HG03571 (cell line): ENCODE data around the gene LGALS8.
"Not testable (repeated sequence)": the region's sequence is repeated elsewhere in the genome, so short reads cannot be mapped to it uniquely, and the experiment has no call there.

Source experiments
- ATAC-seq: cut with Tn5 transposase; IDR thresholded peaks from one replicate; pipeline ENCODE4 v1.9.1; 2021; ENCODE audit not compliant: unreplicated experiment

LGALS8 gene

GRCh38 chr1:236580404-236580803 is 56.6 kb downstream of the LGALS8 start:
- ATAC-seq, result not testable (repeated sequence)

- no peak for ATAC-seq
Measured at GRCh38 chr1:236581528-236581927, 57.7 kb downstream of the LGALS8 start.

GRCh38 chr1:236589531-236589930 is 65.7 kb downstream of the LGALS8 start:
- ATAC-seq, result no peak

GRCh38 chr1:236590553-236591150 is 66.9 kb downstream of the LGALS8 start:
- no peak for ATAC-seq

- ATAC-seq, result no peak
Measured at GRCh38 chr1:236602171-236602570, 78.4 kb downstream of the LGALS8 start.
